CD4-positive, alpha-beta T cell treated with Interferon alpha-2 for 1 hour (primary cell): Measurements from ENCODE around the gene IL17C.

Source experiments
- DNase-seq, 2 donors: peaks; one replicate each; pipeline ENCODE4 v3.0.0-alpha.2; 2020 to 2022

Gene IL17C

GRCh38 chr16:88687254-88687576 lies 48.8 kb downstream of the IL17C start:
- no peak for DNase-seq

GRCh38 chr16:88687676-88688012 lies 49.3 kb downstream of the IL17C start:
- DNase-seq: no peak

GRCh38 chr16:88688013-88688778 lies 49.8 kb downstream of the IL17C start:
- no peak for DNase-seq
